A549 (cell line): Measurements from ENCODE around the gene FAXC. TPM values are rescaled to one million over a fixed set of nuclear protein-coding genes. Genes with fewer than 3 reads are reported as not detected.

ENCODE experiments used
- ATAC-seq, 2 experiments: fragments of 200-7000 bp in 1 of 2; fragments of >200 bp in 1 of 2; cut with Nextera tagmentation in 1 of 2; cut with Tn5 transposase in 1 of 2; 3 replicates each; pipeline versions ENCODE4 v1.8.0 to v1.9.1; 2018 to 2020; ENCODE audit warnings: mild to moderate bottlenecking in 1 of 2, moderate library complexity in 1 of 2
- CTCF ChIA-PET: fragments of 300-600 bp; sonication (Branson Sonifier 250); formaldehyde crosslinking; extraction: SDS; loops from one replicate; lab custom pipeline; 2021; ENCODE audit warnings: antibody characterized with exemption, inconsistent platforms; lab: Yijun Ruan, JAX
- POLR2A ChIA-PET: fragments of 350-600 bp; formaldehyde crosslinking; extraction: SDS; loops from one replicate; lab custom pipeline; 2021; ENCODE audit warnings: antibody characterized with exemption, inconsistent platforms; lab: Yijun Ruan, JAX
- DNase-seq, 2 experiments: peaks; one replicate each; pipeline versions ENCODE4 v3.0.0 to v3.0.0-alpha.2; 2011 to 2016; ENCODE audit warnings: low read depth in 1 of 2, low spot score in 1 of 2
- FAIRE-seq: peaks from 2 replicates; lab custom pipeline; 2011; peaks lifted over from hg19 to GRCh38; lab: Jason Lieb, UNC
- H3K27ac ChIP-seq, 2 experiments: fragments of >200 bp; sonication (Bioruptor Twin); formaldehyde crosslinking; 3 replicates each; pipeline ENCODE4 v1.5.1; 2016 to 2017
- H3K4me1 ChIP-seq: fragments of >200 bp; sonication (Bioruptor Twin); formaldehyde crosslinking; 3 replicates; pipeline ENCODE4 v1.6.1; 2016
- H3K4me2 ChIP-seq: fragments of >200 bp; sonication (Bioruptor Twin); formaldehyde crosslinking; 3 replicates; pipeline ENCODE4 v1.6.1; 2016
- H3K4me3 ChIP-seq: fragments of >200 bp; sonication (Bioruptor Twin); formaldehyde crosslinking; 3 replicates; pipeline ENCODE4 v1.5.1; 2016
- H3K9me3 ChIP-seq: fragments of >200 bp; sonication (Bioruptor Twin); formaldehyde crosslinking; 3 replicates; pipeline ENCODE4 v1.6.1; 2016
- CBX8 ChIP-seq: fragments of 200-600 bp; sonication (generic); IDR thresholded peaks from 2 replicates; pipeline ENCODE4 v1.6.1; 2016
- E2F6 ChIP-seq: IDR thresholded peaks from 2 replicates; pipeline ENCODE4 v1.6.1; 2012; ENCODE audit warnings: low read depth, borderline replicate concordance
- EHF ChIP-seq: fragments of 250-450 bp; sonication (Bioruptor Pico); IDR thresholded peaks from 2 replicates; pipeline ENCODE4 v1.5.0; 2020; ENCODE audit warnings: mild to moderate bottlenecking
- EHMT2 ChIP-seq: fragments of 200-600 bp; sonication (generic); IDR thresholded peaks from 2 replicates; pipeline ENCODE4 v1.6.1; 2016; ENCODE audit warnings: antibody characterized with exemption, low read depth, mild to moderate bottlenecking, moderate library complexity
- EP300 ChIP-seq, 2 experiments: fragments of >200 bp; sonication (Bioruptor Twin); formaldehyde crosslinking; IDR thresholded peaks; 2 replicates in 1 of 2; 3 replicates in 1 of 2; pipeline ENCODE4 v1.6.1; 2016 to 2017
- FOSL2 ChIP-seq, 2 experiments: fragments of 450-650 bp in 1 of 2; fragments of >200 bp in 1 of 2; sonication (Bioruptor Twin) in 1 of 2; formaldehyde crosslinking; IDR thresholded peaks; 2 replicates each; pipeline versions ENCODE4 v1.5.0 to v1.6.1; 2016 to 2020; ENCODE audit warnings: mild to moderate bottlenecking in 1 of 2, moderate library complexity in 1 of 2
- HEYL ChIP-seq: fragments of 250-450 bp; sonication (Bioruptor Pico); IDR thresholded peaks from 2 replicates; pipeline ENCODE4 v1.8.0; 2021; ENCODE audit warnings: mild to moderate bottlenecking, moderate library complexity
- JUN ChIP-seq, 2 experiments: fragments of >200 bp; sonication (Bioruptor Twin); formaldehyde crosslinking; IDR thresholded peaks; 2 replicates in 1 of 2; 3 replicates in 1 of 2; pipeline ENCODE4 v1.6.1; 2016 to 2017
- MAFK ChIP-seq: fragments of 450-650 bp; IDR thresholded peaks from 2 replicates; pipeline ENCODE4 v1.6.1; 2014; ENCODE audit not compliant: partially characterized antibody
- MAZ ChIP-seq: fragments of 150-350 bp; IDR thresholded peaks from 2 replicates; pipeline ENCODE4 v1.6.1; 2014; ENCODE audit warnings: antibody characterized with exemption, low read depth, low read length, borderline replicate concordance
- NFE2L2 ChIP-seq: fragments of 150-350 bp; conservative IDR thresholded peaks from 2 replicates; pipeline ENCODE4 v1.6.1; 2014; ENCODE audit warnings: low read length
- NR3C1 ChIP-seq: fragments of >200 bp; sonication (Bioruptor Twin); formaldehyde crosslinking; IDR thresholded peaks from 3 replicates; pipeline ENCODE4 v1.6.1; 2017
- PHF8 ChIP-seq: fragments of 200-600 bp; sonication (generic); IDR thresholded peaks from 2 replicates; pipeline ENCODE4 v1.6.1; 2016; ENCODE audit warnings: low read depth, mild to moderate bottlenecking, antibody characterized with exemption, moderate library complexity, borderline replicate concordance
- RAD21 ChIP-seq, 2 experiments: fragments of >200 bp in 1 of 2; sonication (Bioruptor Twin) in 1 of 2; formaldehyde crosslinking in 1 of 2; IDR thresholded peaks in 1 of 2; conservative IDR thresholded peaks in 1 of 2; 2 replicates in 1 of 2; 3 replicates in 1 of 2; pipeline ENCODE4 v1.6.1; 2012 to 2018; ENCODE audit warnings: inconsistent platforms in 1 of 2
- TFCP2L1 ChIP-seq: fragments of 250-450 bp; sonication (Bioruptor Pico); IDR thresholded peaks from 2 replicates; pipeline ENCODE4 v1.5.0; 2021; ENCODE audit warnings: mild to moderate bottlenecking
- ZC3H11A ChIP-seq: fragments of 450-650 bp; IDR thresholded peaks from 2 replicates; pipeline ENCODE4 v1.6.1; 2014; ENCODE audit warnings: antibody characterized with exemption, mild to moderate bottlenecking
- WGBS: methylation state at CpG from one replicate; pipeline ENCODE4 v1.1.6; 2017; ENCODE audit errors: missing lambda C conversion rate; 5-methylcytosine and 5-hydroxymethylcytosine counted together
- polyA plus RNA-seq, 4 experiments: library from polyadenylated mRNA; depleted of rRNA in 3 of 4; stranded (reverse); fragments of >200 nt; fragmentation: RNase III in 1 of 4; extraction: RNeasy Plus Mini Kit Qiagen cat#74134 plus additional on column Dnase treatment in 1 of 4; gene quantifications; 2 replicates in 3 of 4; 3 replicates in 1 of 4; pipeline ENCODE4 v1.2.3, GENCODE V29; 2011 to 2017
- TF ChIP-seq, protein P1 (sequence below): fragments of >200 bp; sonication (Bioruptor Twin); formaldehyde crosslinking; IDR thresholded peaks from 3 replicates; pipeline ENCODE4 v1.6.1; 2016
- TF ChIP-seq, protein P2 (sequence below): IDR thresholded peaks from 2 replicates; pipeline ENCODE4 v1.6.1; 2012
- TF ChIP-seq, protein P3 (sequence below): fragments of 250-450 bp; sonication (Bioruptor Pico); IDR thresholded peaks from 2 replicates; pipeline ENCODE4 v1.5.0; 2021; ENCODE audit warnings: mild to moderate bottlenecking, moderate library complexity, borderline replicate concordance
- TF ChIP-seq, protein P4 (sequence below): fragments of >200 bp; sonication (Bioruptor Twin); formaldehyde crosslinking; IDR thresholded peaks from 3 replicates; pipeline ENCODE4 v1.5.1; 2016

Gene FAXC
- polyA plus RNA-seq, 2 of the 4 experiments (the other 2 are of a cell fraction) = 5.8 to 9.8 TPM

GRCh38 chr6:99390896-99391295 lies 41.4 kb upstream of the FAXC start:
- no peak overlapping the region for H3K27ac ChIP-seq
- POLR2A ChIA-PET = no interaction called here
- no peaks in the 10 kb centered on the region for H3K9me3 ChIP-seq
- WGBS = 81% methylated on average over 3 of the region's 3 CpGs
- DNase-seq (no peak), ATAC-seq (no peak), FAIRE-seq (no peak)
- no peak overlapping the region for H3K4me2 ChIP-seq
- CTCF ChIA-PET = no interaction called here
- peaks cover 4% of the 10 kb centered on the region; the same call in 1 of the 3 replicates for H3K4me1 ChIP-seq
- no peak overlapping the region for H3K4me3 ChIP-seq
- TF ChIP-seq, protein P1, sequence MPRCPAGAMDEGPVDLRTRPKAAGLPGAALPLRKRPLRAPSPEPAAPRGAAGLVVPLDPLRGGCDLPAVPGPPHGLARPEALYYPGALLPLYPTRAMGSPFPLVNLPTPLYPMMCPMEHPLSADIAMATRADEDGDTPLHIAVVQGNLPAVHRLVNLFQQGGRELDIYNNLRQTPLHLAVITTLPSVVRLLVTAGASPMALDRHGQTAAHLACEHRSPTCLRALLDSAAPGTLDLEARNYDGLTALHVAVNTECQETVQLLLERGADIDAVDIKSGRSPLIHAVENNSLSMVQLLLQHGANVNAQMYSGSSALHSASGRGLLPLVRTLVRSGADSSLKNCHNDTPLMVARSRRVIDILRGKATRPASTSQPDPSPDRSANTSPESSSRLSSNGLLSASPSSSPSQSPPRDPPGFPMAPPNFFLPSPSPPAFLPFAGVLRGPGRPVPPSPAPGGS = no peak
- TF ChIP-seq ZC3H11A = peak; percentile 74

GRCh38 chr6:99384507-99384906 lies 35.0 kb upstream of the FAXC start:
- Histone ChIP-seq H3K4me2 (no peak overlapping the region), H3K4me1 (no peaks in the 10 kb centered on the region), H3K4me3 (no peak overlapping the region), H3K27ac (no peak overlapping the region), H3K9me3 (no peaks in the 10 kb centered on the region)
- ATAC-seq (no peak), DNase-seq (no peak), FAIRE-seq (no peak)
- CTCF ChIA-PET = interaction anchor here (1.5 kb wide), 1 partner anchor 50 kb away, joined by 3 read pairs; no protein-coding TSS in a partner anchor
- TF ChIP-seq HEYL (CRISPR knock-in tag) = no peak
- TF ChIP-seq, protein P2, sequence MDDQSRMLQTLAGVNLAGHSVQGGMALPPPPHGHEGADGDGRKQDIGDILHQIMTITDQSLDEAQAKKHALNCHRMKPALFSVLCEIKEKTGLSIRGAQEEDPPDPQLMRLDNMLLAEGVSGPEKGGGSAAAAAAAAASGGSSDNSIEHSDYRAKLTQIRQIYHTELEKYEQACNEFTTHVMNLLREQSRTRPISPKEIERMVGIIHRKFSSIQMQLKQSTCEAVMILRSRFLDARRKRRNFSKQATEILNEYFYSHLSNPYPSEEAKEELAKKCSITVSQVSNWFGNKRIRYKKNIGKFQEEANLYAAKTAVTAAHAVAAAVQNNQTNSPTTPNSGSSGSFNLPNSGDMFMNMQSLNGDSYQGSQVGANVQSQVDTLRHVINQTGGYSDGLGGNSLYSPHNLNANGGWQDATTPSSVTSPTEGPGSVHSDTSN = no peak
- TF ChIP-seq, protein P3, sequence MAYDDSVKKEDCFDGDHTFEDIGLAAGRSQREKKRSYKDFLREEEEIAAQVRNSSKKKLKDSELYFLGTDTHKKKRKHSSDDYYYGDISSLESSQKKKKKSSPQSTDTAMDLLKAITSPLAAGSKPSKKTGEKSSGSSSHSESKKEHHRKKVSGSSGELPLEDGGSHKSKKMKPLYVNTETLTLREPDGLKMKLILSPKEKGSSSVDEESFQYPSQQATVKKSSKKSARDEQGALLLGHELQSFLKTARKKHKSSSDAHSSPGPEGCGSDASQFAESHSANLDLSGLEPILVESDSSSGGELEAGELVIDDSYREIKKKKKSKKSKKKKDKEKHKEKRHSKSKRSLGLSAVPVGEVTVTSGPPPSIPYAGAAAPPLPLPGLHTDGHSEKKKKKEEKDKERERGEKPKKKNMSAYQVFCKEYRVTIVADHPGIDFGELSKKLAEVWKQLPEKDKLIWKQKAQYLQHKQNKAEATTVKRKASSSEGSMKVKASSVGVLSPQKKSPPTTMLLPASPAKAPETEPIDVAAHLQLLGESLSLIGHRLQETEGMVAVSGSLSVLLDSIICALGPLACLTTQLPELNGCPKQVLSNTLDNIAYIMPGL (CRISPR knock-in tag) = no peak
- TF ChIP-seq EHF (CRISPR knock-in tag) = no peak
- TF ChIP-seq E2F6 = no peak
- TF ChIP-seq NFE2L2 = no peak
- TF ChIP-seq ZC3H11A = no peak
- TF ChIP-seq RAD21 (conservative IDR thresholded peaks at IDR 0.05 in 1 of 2, IDR thresholded peaks at IDR 0.05 in 1 of 2) = no peak
- TF ChIP-seq CBX8 = no peak
- no peak for TF ChIP-seq MAFK
- no peak for TF ChIP-seq TFCP2L1
- TF ChIP-seq FOSL2 (IDR thresholded peaks at IDR 0.05) = no peak
- TF ChIP-seq FOSL2 (CRISPR knock-in tag; IDR thresholded peaks at IDR 0.05) = no peak
- TF ChIP-seq, protein P4, sequence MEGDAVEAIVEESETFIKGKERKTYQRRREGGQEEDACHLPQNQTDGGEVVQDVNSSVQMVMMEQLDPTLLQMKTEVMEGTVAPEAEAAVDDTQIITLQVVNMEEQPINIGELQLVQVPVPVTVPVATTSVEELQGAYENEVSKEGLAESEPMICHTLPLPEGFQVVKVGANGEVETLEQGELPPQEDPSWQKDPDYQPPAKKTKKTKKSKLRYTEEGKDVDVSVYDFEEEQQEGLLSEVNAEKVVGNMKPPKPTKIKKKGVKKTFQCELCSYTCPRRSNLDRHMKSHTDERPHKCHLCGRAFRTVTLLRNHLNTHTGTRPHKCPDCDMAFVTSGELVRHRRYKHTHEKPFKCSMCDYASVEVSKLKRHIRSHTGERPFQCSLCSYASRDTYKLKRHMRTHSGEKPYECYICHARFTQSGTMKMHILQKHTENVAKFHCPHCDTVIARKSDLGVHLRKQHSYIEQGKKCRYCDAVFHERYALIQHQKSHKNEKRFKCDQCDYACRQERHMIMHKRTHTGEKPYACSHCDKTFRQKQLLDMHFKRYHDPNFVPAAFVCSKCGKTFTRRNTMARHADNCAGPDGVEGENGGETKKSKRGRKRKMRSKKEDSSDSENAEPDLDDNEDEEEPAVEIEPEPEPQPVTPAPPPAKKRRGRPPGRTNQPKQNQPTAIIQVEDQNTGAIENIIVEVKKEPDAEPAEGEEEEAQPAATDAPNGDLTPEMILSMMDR = no peak
- no peak for TF ChIP-seq PHF8
- no peak for TF ChIP-seq EHMT2
- TF ChIP-seq JUN (IDR thresholded peaks at IDR 0.05) = no peak
- no peak for TF ChIP-seq MAZ
- no peak for TF ChIP-seq EP300 (IDR thresholded peaks at IDR 0.05)
- TF ChIP-seq NR3C1 = no peak
- POLR2A ChIA-PET = no interaction called here
- WGBS = 86% methylated on average over 3 of the region's 3 CpGs
